ENCODE measurements around the gene POFUT2.
A peak's percentile ranks its signal among the peaks of the same experiment; 100 is the strongest.

POFUT2 gene

DNA sequence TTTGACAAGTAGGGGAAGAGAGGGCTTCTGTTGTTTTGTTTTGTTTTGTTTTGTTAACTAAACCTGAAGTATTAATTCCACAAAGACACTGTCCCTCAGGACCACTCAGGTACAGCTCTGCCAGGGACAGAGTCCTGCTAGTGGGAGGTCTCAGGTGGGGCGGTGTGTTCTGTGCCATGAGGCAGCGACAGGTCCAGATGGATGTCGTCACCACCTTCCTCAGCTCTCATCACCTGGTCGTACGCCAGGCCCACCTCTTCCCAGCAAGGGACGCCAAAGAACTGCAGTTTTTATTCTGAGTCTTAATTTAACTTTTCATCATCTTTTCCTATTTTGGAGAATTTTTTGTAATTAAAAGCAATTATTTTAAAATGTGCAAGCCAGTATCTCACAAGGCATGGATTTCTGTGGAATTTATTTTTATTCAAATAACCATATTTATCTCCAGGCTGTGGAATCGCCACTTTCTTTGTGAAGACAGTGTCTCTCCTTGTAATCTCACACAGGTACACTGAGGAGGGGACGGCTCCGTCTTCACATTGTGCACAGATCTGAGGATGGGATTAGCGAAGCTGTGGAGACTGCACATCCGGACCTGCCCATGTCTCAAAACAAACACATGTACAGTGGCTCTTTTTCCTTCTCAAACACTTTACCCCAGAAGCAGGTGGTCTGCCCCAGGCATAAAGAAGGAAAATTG, 62.5 kb downstream of the POFUT2 start:
- DNase-seq (ENCODE audit: low read depth in 2 of 2), result no peak

DNA sequence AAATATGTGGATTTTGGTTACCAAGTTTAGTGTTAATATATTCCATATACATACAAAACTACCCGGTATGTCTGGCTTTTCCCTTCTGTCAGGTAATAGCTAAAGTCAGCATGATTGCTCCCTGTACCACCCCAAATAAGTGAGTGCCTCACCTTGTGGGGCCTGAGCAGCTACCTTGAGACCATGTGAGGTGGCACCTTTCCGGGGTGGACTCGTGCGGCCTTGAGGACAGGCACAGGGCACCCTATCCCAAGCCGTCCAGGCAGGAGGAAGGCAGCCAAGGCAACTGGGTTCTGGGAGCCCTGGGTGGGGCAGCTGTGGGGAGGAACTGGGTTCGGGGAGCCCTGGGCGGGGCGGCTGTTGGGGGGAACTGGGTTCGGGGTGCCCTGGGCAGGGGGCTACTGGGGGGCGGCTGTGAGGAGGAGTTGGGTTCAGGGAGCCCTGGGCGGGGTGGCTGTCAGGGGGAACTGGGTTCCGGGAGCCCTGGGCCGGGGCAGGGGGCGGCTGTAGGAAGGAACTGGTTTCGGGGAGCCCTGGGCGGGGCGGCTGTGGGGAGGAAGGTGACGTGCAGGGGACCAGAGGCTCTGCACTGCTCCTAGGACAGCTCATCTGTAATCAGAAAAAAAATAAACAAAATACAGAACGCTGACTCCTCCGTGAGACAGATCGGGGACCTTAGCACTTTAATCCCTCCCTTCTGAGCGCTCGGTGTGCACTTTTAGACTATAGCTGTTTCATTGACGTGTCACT, 63.3 kb downstream of the POFUT2 start:
- DNase-seq (ENCODE audit: low read depth in 2 of 2), result peak in 1 of 2 donors; percentile 51

DNA sequence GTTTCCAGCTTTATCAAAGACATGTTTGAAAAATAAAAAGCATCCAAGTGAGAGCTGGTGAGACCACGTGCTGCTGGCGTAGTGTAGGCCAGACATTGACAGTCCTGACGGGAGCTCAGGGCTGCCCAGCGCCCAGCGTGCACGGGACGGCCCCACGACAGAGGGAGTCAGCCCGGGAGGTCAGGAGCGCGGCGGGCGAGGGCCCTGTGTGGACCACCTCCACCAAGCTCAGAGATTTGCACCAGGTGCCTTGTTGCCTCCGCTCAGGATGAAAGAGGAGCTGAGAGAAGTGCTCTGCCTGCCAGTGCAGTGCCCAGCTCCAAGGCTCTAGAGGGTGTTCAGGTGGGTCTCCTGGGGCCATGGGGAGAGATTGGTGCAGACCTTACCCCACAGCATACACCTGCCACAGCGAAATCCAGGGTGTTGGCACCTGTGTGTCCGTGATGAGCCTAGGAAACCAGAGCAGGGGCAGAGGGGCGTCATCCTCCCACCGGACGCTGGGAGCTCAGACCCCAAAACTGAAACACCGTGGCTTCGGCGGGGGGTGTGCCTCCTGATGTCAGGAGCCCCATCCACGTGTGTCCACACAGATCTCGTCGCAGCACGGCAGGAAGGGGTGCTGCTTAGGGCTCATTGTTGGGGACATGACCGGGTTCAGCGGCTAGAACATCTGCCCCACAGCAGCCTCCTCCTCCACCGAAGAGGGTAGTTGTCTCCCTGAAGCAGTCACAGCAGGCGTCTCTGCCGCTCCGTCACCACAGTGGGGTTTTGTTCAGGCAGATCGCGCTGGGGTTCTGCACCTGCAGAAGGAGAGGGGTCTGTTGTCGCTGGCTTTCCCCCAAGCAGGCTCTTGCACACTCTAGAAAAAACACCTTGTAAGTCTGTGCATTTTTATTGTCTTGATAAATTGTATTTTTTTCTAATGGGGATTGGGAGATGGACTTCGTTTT, 64.2 kb downstream of the POFUT2 start:
- DNase-seq (ENCODE audit: low read depth in 2 of 2), result no peak

DNA sequence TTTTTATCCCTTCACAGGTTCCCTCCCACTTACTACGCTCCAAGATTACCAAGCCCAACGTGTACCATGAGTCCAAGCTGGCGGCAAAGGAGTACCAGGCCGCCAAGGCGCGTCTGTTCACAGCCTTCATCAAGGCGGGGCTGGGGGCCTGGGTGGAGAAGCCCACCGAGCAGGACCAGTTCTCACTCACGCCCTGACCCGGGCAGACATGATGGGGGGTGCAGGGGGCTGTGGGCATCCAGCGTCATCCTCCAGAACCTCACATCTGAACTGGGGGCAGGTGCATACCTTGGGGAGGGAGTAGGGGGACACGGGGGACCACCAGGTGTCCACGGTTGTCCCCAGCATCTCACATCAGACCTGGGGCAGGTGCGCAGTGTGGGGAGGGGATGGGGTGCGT, 65.7 kb downstream of the POFUT2 start:
- no peak for DNase-seq (ENCODE audit: low read depth in 2 of 2)

DNA sequence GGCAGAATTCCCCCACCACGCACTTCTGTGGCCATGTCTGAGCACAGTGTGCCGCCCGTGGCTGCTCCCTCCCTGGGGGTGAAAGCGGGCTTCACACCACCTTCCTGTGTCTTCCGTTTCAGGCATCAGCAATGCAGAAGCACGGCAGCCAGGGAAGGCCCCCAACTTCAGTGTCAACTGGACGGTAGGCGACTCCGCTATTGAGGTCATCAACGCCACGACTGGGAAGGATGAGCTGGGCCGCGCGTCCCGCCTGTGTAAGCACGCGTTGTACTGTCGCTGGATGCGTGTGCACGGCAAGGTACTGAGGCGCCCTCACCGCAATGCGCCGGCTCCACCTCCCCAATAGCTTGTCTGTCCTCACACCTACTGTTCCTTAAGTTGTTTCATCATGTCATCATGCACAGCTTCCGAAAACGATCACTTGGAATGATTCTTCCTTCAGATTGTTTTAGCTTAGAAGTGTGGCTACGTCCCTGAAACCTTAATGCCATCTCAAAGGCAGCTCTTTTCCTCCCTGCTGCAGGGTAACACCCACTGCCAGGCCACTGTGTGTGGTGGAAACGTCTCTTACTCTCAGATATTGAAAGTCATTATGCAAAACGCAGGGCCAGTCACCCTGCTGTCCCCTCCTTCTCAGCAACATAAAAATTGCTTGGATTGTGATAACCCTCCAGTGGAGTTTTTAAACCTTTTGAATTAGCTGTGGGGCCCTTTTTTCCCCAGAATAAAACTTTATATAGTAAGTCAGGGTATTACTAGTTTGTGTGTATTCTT, 66.8 kb downstream of the POFUT2 start:
- no peak for DNase-seq (ENCODE audit: low read depth in 2 of 2)

DNA sequence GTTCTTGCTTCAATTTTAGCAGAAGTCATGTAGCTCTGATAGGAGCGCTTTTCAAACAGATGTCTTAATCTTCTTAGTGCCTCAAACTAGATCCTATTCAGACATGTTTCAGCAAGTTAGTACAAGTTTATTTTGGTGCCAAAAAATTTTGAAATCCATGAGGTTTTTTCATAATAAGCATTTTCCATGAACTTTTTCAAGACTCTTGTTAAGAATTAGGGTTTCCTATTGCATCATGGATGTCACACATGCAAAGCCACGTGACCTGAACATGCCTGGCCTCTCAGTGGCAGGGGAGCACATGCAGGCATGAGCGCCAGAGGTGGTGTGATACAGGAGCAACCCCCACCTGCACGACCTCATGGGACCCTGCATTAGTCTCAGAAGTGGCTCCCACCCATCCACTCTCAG, 67.6 kb downstream of the POFUT2 start:
- no peak for DNase-seq (ENCODE audit: low read depth in 2 of 2)

DNA sequence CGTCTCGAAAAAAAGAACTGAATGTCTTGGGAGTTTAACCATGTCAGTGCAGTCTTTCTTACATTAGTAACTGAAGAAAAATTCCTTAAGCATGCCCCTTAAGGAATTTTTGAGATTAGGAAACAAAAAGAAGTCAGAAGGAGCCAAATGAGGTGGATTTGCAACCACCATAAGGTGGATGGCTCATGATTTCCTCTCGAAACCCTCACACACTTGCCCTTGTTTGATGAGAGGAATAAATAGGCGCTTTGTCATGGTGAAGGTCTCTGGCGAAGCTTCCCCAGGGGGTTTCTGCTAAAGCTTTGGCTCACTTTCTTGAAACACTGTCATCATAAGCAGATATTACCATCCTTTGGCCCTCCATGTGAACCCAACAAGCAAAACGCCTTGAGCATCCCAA, 68.2 kb downstream of the POFUT2 start:
- no peak for DNase-seq (ENCODE audit: low read depth in 2 of 2)

DNA sequence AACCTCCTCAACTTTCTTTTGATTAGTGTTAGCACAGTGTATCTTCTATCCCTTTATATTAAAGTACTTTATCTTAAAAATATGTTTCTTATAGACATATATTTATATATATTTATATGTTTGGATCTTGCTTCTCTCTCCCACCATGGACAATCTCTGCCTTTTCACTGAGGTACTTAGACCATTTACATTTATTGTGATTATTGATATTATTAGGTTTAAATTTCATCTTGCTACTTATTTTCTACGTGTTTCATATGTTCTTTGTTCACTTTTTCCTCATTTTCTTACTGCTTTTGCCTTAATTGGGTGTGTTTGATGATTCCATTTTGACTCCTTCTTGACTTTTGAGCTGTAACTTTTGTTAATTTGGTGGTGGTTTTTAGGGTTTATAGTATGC, 70.7 kb downstream of the POFUT2 start:
- no peak for DNase-seq (ENCODE audit: low read depth in 2 of 2)

DNA sequence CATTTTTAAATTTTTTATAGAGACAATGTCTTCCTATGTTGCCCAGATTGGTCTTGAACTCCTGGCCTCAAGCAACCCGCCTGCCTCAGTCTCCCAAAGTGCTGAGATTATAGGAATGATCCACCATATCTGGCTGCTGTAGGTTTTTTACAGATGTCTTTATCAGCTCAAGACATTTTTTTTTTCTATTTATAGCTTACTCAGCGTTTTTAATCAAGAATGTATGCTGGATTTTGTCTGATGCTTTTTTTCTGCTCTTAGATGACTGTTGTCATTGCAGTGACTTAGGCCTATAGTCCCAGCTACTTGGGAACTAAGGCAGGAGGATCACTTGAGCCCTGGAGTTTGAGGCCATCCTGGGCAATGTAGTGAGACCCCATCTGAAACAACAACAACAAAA, 72.5 kb downstream of the POFUT2 start:
- no peak for DNase-seq (ENCODE audit: low read depth in 2 of 2)
